GM18907 (cell line): Measurements from ENCODE around the gene SEPTIN10.
"Not testable (repeated sequence)": the region's sequence is repeated elsewhere in the genome, so short reads cannot be mapped to it uniquely, and the experiment has no call there.

Experiments used
- ATAC-seq: cut with Tn5 transposase; IDR thresholded peaks from one replicate; pipeline ENCODE4 v1.9.1; 2021; ENCODE audit warnings: mild to moderate bottlenecking, moderate library complexity; ENCODE audit not compliant: unreplicated experiment

Gene SEPTIN10

DNA sequence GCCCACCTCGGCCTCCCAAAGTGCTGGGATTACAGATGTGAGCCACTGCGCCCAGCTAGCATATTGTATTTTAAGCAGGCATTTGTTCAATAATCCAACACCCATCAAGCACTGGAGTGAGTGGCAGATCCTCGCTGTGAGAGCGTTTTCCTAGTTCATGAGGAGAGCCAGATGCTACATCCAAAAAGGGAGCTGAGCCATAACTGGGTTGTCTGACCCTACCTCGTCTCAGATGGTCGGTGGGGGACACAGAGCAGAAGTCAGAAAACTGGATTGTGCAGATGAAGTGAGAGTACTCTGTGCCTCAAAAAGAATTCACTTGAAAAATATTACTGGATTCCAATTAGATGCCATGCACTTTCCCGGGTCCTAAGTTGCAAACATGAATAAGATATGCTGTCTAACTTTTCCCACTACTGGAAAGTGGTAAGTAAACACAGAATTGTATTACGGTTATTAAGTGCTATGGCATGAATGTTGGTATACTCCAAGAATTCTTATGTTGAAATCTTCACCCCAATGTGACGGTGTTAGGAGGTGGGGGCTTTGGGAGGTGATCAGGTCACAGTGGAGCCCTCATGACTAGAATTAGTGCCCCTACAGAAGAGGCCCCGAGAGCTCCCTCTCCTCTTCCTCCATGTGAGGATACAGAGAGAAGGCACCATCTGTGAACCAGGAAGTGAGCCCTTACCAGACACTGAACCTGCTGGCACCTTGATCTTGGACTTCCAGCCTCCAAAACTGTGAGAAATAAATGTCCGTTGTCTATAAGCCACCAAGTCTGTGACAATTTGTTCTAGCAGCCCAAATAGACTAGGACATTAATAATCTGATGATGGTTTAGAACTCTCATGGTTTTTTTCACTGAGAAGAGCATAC, 21.9 kb upstream of the SEPTIN10 start:
- ATAC-seq: no peak

DNA sequence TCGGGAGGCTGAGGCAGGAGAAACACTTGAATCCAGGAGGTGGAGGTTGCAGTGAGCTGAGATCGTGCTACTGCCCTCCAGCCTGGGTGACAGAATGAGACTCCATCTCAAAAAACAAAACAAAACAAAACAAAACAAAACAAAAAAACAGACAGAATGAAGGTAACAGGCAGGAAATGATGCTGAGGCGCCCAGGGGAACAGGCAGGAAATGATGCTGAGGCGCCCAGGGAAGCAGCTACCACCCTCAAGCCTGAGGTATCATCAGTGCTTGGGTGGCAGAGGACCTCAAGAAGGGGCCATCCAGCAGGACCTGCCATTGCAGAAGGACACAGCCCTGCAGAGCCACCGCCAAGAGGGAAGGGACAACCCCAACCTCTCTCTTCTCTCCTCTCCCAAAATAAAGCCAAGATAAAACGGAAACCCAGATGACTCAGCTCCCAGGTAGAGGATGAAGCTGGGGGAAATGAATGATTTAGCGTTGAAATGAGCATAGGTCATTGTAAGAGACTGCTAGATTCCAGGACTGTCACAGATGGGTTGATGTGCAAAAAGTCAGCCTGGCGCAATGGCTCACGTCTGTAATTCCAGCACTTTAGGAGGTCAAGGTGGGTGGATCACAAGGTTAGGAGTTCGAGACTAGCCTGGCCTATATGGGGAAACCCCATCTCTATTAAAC, 19.7 kb upstream of the SEPTIN10 start:
- ATAC-seq: no peak

DNA sequence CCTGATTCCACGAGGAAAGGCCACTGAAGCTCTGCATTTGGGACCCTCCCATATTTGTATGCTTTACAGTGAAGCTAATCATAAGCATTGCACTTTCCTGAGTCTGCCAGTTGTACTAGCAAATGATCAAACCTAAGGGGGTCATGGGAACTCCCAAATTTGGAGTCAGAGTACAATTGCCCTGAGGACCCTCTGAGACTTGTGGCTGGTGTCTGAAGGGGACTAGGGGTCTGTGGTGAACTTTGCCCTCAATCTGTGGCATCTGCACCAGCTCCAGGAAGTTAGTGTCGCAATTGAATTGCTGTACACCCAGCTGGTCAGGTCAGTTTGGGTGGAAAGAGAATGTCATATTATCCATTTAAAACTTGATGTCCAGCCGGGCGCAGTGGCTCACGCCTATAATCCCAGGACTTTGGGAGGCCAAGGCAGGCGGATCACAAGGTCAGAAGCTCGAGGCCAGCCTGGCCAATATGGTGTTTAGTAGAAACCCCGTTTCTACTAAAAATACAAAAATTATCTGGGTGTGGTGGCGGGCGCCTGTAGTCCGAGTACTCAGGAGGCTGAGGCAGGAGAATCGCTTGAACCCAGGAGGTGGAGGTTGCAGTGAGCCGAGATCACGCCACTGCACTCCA, 18.5 kb upstream of the SEPTIN10 start:
- ATAC-seq: no peak

DNA sequence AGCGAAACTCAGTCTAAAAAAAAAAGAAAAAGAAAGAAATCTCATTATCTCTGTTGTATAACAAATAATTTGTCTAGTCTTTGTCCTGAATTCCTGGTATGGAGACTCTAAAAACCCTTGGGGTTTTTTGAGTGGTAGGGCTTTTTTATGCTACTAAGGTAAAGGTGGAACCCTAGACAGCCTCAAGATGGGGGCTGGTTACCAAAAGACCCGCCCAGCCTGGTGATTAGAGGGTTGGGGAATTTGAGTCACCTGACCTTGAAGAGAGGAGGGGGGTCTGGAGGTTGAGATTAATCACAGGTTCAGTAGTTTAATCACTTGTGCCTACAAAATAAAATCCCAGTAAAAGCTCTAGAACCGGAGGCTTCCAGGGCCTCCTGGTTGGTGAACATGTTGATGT, 18.0 kb upstream of the SEPTIN10 start:
- ATAC-seq: no peak

DNA sequence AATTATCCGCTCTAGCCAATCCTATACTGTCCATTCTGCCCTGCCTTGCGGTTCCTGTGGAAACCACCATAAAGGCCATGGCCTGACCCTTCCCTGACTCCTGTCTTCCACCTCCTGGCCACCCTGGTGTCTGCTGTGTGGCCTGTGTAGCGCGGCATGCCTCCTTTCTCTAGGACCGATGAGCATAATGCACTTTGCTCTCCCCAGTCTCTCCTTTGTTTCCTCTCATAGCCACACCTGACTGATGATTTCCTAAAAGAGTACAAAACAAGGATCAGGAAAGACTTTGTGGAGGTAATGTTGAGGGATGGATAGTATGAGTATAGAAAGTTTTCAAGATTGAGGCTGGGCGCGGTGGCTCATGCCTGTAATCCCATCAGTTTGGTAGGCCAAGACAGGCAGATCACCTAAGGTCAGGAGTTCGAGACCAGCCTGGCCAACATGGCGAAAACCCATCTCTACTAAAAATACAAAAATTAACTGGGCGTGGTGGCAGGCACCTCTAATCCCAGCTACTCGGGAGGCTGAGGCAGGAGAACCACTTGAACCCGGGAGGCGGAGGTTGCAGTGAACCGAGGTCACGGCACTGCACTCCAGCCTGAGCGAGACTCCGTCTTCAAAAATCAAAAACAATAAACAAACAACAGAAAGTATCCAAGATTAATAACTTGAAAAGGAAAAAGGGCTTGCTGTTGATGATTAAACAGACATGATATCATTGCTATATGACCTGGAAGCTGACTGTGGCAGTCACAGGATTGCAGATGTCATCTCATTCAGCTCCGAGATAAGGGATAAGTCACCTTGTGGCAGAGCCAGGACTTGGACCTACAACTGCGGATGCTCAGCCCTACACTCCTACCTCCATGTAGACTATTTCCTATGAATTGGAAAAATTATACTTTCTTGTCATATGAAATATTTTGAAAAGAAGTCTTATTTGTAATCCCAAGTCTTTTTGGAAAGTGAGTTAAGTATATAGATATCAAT, 17.0 kb upstream of the SEPTIN10 start:
- no peak for ATAC-seq

DNA sequence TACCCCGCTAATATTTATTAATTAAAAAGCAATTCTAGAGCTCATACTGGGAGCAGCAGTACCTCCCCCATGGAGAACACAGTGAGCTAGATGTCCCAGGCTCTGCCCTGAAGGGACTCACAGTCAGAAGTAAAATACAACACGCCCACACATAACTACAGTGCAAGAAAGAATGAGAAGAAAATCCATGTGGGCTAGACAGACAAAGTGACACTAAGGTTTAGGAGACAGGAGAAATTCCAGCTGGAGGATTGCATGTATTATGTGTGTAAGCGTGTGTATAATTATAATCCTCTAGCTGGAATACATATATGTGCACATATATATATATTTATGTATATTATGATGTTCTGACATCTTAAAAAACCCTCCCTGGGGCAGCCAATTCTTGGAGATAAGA, 16.1 kb upstream of the SEPTIN10 start:
- no peak for ATAC-seq

DNA sequence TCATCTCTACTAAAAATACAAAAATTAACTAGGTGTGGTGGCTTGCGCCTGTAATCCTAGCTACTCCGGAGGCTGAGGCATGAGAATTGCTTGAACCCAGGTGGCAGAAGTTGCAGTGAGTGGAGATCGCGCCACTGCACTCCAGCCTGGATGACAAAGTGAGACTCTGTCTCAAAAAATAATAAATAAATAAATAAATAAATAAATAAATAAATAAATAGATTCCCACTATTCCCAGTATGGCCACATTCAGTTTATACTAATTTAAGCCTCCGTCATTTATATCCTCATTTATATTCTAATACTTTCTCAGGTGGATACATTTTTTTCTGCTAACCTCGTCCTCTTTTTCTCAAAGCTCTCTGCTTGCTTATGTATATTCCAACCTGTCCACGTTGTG, 14.6 kb upstream of the SEPTIN10 start:
- ATAC-seq: not testable (repeated sequence)

DNA sequence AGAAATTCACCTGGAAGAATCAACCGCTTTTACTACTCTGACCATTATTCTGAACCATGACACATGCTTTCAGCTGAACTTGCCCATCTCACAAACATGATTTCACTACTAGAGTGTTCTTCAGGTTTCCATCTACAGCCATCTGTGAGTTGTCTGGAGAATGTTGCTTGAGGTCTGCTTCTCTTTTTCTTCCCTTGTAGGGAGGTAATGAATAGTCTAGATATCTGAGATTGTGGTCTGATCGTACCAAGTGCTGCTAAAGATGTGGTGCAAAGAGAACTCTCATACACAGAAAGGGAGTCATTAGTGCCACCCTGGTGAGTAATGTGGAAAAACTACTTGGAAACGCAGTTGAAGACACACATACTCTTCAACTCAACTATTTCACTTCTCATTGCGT, 10.6 kb upstream of the SEPTIN10 start:
- no peak for ATAC-seq

DNA sequence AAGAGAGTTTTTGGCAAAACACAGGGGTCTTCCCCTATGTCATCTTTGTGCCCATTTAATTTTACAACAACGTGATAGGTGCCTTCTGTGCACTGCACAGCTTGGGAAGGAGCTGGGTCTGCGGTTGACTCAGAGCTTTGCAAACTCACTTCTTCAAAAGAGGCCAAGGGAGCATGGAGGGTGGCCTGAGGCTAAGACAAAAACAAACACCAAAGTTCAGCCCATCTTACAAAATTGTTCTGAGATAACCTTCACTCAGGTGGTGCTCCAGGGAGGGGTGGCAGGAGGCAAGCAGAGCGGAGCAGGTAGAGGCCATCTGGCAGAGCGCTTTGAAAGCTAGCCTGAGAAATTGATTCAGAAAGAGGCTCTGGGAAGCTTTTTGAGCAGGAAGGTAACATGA, 10.2 kb upstream of the SEPTIN10 start:
- ATAC-seq: no peak

DNA sequence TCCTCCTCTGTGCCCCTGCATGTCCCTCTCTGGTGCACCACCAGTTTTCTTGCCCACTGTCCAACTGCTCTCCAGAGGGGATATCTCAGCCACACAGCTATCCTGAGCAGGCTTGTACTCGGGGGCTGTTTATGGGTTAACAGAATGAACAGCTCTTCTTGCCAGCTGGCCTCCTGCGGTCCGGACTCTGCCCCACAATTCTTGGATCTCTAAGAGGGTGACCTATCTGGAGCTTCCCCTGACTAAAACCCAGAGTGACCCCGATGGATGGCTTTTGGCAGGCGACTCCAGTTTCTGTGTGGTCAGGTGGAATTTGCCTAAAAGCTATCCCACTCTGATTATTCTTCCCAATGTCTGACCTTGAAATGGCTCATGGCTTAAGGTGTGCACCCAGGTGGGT, 9.5 kb upstream of the SEPTIN10 start:
- no peak for ATAC-seq

DNA sequence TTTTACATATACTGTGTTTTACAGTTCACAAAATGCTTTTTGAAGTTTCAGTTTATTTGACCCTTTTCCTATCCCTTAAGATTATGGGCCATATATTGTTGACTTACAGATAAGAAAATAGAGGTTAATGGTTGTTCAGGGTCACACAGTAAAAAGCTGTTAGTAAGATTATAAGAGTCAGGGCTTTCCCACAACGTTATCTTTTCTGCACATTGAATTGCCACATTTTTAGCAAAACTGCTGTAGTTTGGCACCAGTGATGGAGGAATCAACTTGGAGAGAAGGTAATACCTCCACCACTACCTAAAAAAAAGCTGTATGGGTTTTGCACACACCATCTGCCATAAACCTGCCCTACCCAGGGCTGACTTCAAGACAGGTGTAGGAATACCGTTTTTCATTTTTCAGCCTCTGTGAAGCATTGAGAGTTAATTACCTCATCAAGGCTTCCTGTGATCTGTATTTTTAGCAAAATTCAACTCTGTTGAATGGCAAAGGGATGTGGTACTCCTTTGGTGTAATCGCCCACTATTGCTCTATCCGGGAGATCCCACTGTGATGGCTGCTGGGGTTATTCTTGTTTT, 5.4 kb upstream of the SEPTIN10 start:
- no peak for ATAC-seq

DNA sequence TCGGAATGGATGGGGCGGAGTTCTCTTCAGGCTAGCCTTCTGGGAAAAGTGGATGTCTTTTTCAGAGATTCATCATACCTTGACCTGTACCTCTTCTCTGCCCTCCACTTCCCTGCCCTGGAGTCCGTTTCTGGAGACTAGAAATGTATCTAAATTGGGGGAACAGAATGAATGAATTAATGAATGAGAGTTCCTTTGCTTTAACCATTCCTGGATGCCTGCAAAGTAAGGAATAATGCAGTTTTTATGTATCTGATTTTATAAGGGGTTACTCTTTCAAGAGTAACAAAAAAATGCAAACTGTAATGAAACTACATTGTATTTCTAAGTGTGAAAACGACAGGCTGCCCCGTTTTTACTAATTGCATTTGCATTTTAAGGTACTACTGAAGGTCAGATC, 2.4 kb upstream of the SEPTIN10 start:
- ATAC-seq: no peak

DNA sequence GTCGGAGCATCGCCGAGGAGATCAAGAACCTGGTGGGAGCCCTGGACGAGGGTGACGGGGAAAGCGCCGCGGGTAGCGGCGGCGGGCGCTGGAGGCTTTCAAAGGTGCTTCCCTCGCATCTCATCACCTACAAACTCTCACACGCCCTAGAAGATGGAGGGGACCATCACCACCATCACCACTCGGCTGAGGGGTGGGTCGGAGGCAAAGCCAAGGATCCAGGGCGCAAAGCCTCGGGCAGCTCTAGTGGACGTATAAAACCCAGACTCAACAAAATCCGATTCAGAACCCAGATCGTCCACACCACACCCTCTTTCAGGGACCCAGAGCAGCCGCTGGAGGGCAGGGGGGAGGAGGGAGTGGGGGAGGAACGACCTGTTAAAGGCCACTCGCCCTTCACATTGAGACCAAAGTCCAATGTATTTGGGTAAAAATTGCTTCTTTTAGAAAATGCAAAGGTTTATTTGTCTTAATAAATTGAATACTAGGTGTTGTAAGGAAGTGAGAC, 1.9 kb upstream of the SEPTIN10 start:
- ATAC-seq: no peak

DNA sequence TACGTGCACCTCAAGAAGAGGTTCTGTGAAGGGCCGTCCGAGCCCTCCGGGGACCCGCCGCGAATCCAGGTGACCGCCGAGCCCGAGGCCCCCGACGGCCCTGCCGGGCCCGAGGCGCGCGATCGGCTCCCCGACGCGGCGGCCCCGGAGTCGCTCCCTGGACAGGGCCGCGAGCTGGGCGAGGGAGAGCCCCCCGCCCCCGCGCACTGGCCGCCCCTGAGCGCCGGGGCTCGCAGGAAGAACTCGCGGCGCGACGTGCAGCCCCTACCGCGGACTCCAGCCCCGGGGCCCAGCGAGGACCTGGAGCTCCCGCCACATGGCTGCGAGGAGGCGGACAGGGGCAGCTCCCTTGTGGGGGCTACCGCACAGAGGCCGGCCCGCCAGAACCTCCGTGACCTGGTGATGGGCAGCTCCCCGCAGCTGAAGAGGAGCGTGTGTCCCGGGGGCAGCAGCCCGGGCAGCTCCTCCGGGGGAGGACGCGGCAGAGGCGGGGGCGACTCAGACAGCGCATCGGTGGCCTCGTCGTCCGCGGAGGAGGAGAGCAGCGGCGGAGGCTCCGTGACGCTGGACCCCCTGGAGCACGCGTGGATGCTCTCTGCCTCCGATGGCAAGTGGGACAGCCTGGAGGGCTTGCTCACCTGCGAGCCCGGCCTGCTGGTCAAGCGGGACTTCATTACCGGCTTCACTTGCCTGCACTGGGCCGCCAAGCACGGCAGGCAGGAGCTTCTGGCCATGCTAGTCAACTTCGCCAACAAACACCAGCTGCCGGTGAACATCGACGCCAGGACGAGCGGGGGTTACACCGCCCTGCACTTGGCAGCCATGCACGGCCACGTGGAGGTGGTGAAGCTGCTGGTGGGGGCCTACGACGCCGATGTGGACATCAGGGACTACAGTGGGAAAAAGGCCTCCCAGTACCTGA, 1.2 kb upstream of the SEPTIN10 start:
- ATAC-seq: no peak

DNA sequence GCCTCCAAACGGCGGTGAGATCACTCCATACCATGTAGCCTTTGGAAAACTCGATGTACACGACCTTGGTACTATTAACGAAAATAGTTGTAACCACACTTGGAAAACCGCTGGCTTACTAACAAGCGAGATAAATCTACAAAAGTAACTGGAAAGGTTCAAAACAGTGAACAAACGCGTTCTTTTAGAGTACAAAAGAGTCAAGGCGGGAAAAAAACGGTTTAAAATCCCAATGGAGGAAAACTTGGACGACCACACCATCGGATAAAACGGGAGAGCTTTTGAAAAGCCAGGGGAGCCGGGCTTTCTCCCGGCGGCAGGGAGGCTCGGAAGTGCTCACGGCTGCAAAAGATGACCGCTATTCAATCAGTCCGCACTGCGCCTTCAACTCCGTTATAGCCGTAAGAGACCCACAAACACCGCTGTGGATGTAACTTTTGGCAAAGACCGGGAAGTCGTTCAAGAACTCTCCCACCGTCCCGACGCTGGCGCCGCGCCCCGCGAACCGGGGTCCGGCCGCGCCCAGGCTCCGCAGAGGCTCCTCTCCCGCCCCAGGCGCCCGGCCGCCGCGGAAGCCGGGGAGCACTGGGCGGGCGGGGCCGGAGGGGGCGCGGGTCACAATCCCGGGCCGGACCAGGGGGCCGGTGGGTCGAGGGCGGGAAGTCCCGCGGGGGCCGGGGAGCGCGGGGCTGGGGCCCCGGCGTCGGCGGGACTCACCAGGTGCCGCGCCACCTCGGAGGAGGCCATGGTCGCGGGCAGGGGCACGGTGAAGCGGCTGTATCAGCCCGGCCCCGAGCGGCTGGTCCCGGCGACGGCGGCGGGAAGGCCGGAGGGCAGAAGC, 465 bp downstream of the SEPTIN10 start:
- ATAC-seq: peak; percentile 33

DNA sequence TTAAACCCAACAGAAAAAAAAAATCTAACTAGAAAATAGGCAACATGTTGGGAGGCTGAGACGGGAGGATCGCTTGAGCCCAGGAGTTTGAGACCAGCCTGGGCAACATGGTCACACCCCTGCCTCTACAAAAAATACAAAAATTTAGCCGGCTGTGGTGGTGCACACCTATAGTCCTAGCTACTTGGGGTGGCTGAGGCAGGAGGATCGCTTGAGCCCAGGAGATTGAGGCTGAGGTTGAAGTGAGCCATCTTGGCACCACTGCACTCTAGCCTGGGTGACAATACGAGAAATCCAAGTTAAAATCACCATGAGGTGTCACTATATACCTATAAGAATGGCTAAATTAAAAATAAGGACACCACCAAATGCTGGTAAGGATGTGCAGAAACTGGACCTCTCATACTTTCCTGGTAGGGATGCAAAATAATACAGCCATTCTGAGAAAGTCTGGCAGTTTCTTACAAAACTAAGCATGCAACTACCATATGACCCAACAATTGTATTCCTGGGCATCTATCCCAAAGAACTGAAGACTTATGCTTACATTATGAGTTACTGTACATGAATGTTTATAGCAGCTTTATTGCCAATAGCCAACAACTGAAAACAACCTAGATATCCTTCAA, 2.2 kb downstream of the SEPTIN10 start:
- ATAC-seq: no peak

DNA sequence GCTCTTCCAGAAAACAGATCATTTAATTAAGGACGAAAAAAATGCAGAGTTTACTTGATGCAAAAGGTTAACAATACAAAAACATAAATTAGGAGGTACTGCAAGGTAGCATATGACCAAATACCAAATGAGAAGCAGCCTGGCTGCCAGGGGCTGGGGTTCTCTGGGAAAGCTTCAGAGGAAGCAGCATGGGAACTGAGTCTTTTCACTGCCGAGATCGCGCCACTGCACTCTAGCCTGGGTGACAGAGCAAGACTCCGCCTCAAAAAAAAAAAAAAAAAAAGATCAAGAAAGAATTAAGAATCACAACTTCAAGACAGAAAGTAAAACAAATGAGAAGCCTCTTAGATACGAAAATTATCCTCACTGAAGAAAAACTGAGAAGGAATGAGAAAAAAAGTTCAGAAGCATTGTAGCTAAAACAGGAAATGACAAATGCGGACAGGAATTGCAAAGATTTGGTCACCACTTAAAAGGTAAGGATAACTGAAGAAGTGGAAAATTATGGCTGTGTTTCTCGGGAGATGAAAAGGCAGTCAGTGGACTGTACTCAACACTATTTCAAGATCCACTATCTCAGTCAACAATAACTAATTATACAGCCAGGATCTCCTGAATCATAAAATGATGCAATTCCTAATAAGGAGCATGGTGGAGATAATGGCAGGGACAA, 4.3 kb downstream of the SEPTIN10 start:
- no peak for ATAC-seq
